NCI-H2227 treated with DMSO at 0.1 percent for 48 hours (cell line): ENCODE data around the gene ARHGEF38.
"Not testable (repeated sequence)": the region's sequence is repeated elsewhere in the genome, so short reads cannot be mapped to it uniquely, and the experiment has no call there.

ENCODE experiments used
- DNase-seq: peaks from one replicate; lab custom pipeline; 2025; lab: John Stamatoyannopoulos, UW

ARHGEF38 gene

DNA sequence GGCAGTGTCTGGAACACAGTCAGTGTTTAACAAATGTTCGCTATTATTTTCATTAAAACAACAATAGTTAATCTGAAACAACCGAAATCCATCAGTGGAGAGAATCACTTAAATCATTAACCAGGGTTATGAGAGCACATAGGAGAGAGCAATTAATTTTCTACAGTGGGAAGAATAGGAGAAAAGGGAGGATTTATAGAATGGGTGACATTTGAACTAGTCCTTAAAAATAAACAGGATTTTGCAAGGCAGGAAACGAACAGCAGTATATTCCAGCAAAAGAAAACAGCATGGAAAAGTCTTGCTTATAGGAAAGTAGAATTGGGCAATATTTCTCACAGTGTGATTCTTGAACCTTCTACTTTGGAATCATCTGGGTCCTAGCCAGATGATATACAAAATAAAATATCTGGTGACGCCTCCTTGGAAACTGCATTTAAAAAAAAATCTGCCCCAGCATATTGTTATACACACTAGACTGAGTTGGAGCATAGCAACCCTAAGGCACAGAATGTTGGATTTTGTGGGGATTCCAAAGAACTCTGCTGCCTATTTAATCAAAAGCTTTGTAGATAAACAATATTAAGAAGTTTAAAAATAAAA lies 100.0 kb downstream of the ARHGEF38 start:
- no peak for DNase-seq

DNA sequence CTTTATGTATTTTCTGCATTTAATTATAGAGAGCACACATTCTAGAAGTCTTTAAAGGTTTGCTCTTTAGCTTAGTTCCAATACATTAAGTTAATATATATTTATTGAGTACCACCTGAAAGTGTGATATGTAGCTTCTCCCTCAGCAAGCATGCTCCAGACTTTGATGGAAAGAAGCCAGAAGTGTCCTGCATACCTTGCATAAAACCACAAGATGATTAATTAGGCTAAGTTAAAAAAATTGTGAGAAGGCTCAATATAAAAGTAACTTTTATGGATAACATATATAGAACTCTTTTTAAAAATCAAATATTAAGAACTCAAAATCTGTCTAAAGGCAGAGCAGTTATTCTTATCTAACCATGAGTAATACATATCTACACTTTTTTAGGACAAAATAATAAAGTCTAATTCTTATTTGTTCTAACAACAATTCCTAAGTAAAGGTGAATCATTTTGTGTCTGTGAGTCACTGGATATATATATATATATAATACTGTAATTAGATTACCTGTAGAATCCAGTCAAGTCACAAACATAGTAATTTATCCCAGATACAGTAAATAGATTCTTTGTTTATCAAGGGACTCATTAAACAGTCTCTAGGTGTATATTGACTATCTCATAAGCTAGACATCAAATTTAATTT lies 104.8 kb downstream of the ARHGEF38 start:
- DNase-seq, result no peak

DNA sequence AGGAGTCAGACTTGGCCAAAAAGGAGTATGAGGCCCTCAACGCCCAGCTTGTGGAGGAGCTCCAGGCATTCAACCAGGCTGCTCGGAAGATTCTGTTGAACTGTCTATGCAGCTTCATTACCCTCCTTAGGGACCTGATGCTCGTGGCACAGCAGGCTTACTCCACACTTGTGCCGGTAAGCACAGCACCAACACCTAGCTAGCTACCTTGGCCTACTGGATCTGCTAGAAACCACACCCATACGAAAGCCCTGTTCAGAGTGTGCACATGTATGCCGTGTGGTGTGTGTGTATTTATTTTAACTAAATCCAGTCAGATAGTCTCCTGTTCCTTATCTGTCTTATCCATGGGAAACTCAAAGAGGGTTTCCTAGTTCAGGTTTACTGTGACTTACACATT lies 106.8 kb downstream of the ARHGEF38 start:
- no peak for DNase-seq

DNA sequence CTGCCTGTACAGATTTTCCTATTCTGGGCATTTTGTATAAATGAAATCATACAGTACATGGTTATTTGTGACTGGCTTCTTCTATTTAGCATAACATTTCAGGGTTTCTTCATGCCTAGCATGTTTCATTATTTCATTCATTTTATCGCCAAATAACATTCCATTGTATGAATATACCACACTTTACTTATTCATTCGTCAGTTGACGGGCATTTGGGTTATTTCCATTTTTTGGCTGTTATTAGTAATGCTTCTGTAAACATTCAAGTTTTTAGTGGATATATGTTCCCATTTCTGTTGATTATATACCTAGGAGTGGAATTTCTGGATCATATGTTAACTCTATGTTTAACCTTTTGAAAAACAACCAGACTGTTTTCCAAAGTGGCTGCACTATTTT lies 108.6 kb downstream of the ARHGEF38 start:
- DNase-seq, result no peak

- DNase-seq, result no peak
Measured at GRCh38 chr4:105662935-105663675, 110.7 kb downstream of the ARHGEF38 start.

DNA sequence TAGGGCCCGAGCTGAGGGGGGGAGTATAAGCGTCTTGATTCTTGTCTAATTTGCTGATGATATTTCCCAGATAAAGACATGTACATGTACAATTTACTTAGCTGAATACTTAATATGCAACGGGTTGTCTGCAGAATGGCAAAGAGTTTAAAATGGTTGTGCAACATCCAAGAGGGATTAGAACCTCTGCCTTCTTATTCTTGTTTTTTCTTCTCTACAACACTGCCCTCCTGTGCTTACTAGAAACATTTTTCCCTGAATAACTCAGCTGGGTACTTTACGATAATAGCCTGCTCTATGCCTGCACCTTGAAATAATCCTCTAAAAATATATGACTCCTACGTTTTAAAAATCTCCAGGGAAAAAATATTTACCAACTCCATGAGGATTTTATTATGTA lies 114.3 kb downstream of the ARHGEF38 start:
- no peak for DNase-seq

- DNase-seq, result no peak
Measured at GRCh38 chr4:105670684-105671083, 118.3 kb downstream of the ARHGEF38 start.

DNA sequence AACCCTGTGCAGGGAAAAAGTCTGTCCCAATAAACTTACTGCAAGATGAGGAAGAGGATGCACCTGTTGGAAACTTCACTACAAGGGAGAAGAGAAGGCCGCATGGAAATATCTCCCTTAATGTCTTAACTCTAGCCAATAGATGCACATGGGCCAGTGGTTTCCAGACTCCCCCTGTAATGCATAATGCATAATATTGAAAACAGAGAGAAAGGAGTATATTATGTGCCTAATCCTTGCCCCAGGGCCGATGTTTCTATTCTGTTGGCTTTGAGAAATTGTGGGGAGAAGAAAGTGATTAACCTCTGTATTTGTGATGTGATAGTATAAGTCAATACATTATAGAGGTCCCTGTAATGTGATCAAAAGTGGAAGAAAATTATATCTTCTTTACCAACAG lies 118.9 kb downstream of the ARHGEF38 start:
- no peak for DNase-seq

- DNase-seq, result no peak
Measured at GRCh38 chr4:105674011-105674410, 121.6 kb downstream of the ARHGEF38 start.

GRCh38 chr4:105677709-105678108 lies 125.3 kb downstream of the ARHGEF38 start:
- DNase-seq, result no peak

GRCh38 chr4:105679186-105679585 lies 126.8 kb downstream of the ARHGEF38 start:
- no peak for DNase-seq

DNA sequence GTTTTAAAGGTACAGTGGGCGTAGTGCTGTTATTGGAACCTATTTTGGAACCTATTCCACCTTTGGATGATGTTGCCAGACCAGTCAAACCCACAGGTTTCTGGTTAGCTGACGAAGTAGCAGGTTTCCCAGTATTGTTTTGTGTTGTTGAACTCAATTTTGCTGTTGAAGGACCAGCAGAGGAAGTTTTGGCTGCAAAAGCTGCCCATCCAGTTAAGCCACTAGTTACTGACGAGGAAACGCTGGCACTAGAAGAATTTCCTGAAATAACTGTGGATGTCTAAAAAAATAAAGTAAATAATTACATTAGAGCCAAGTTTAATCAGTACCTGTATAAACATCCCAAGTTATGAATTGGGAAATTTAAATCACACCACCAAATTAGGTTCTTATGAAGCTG lies 130.6 kb downstream of the ARHGEF38 start:
- no peak for DNase-seq

DNA sequence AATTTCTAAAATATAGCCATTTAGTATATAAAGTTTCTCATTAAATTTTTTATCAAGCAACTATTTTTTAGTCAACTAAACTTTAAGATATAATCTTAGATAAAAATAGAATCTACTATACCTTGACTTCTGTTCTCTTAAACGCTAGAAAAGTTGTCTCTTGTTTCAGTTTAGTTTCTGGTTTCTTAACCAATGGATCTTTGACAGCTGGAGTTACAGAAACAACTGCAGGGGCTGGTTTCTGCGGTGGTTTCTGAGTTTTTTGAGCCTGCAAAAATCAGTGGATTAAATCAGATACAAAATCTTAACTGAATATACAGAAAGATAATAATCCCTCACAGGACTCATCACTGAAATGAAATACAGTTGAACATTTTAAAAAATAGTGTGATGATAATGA lies 134.2 kb downstream of the ARHGEF38 start:
- DNase-seq, result no peak

DNA sequence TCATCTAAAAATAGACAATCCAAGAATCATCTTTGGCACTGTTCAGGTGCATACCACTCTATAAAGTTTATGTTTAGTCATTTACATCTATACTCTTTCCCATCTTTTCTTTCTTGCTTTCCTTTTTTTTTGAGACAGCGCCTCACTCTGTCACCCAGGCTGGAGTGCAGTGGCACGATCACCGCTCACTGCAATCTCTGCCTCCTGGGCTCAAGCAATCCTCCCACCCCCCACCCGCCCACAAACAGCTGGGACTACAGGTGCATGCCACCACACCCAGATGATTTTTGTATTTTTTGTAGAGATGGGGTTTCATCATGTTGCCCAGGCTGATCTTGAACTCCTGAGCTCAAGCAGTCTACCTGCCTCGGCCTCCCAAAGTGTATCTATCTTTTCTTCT lies 142.4 kb downstream of the ARHGEF38 start:
- not testable (repeated sequence) for DNase-seq

GRCh38 chr4:105695832-105696231 lies 143.4 kb downstream of the ARHGEF38 start:
- DNase-seq, result not testable (repeated sequence)

- DNase-seq, result no peak
Measured at GRCh38 chr4:105698607-105699006, 146.2 kb downstream of the ARHGEF38 start.

GRCh38 chr4:105707782-105708180 lies 155.4 kb downstream of the ARHGEF38 start:
- no peak for DNase-seq

GRCh38 chr4:105708181-105709080 lies 156.0 kb downstream of the ARHGEF38 start, which contains the start of the genes GSTCD and INTS12:
Gene GSTCD, plus strand, starts transcription at chr4:105708784. Its CDS starts 8,830 bp downstream, at chr4:105717614.
Gene INTS12, minus strand, starts transcription at chr4:105708689. Its CDS starts 8,684 bp downstream, at chr4:105700005.
- DNase-seq, result peak; percentile 89

DNA sequence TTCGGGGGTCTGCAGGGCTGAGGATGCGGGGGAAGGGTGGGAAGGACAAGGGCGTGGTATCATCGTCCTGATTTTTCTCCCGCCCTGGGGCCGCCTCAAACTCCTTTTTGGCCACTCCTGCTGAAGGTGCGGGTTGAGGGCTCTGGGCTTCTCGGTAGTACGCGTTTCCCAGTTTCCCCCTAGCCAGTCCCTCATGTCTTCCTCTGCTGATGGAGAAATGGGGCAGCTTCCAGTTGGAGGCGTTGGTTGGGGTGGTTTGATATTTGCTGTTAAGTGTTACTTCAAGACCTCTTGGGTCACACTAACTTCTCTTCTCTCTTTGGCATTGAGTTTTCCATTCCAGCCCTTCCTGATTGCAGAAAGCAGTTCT lies 156.6 kb downstream of the ARHGEF38 start:
- DNase-seq, result no peak

DNA sequence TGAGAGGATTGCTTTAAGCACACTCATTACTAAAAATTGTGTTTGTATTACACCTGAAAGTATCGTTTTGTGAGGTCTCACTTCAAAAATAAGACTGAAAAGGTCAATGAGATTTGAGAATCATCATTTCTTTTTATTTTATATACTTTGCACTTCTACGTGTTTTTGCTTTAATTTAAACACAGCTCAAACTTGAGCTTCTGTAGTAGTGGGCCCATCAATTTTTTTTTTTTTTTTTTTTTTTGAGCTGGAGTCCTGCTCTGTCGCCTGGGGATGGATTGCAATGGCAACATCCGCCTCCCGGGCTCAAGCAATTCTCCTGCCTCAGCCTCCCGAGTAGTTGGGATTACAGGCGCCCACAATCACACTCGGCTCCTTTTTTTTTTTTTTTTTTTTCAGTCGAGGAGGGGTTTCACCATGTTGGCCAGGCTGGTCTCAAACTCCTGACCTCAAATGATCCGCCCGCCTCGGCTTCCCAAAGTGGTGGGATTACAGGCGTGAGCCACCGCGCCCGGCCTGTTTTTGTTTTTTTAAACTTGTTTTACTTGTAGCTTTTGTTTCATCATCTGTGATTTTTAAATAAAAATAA lies 157.7 kb downstream of the ARHGEF38 start:
- DNase-seq, result no peak

DNA sequence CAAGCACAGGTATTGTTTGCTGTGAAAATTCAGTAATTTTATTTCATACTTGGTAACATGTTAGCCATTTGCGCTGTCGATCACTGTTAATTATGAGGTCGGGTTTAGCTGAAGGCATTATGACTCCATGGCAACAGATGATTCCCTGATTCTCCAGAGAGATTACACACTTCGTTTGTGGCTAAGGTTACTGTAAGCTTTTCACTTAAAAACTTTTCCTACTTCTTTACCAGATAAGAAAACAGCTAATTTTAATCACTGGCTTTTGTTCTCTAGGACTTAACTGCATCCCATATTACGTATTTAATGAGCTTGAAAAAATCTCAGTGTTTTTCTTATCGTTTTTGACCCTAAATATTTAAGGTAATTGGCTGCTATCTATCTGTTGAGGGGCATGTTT lies 158.3 kb downstream of the ARHGEF38 start:
- peak; percentile 14 for DNase-seq

- DNase-seq, result no peak
Measured at GRCh38 chr4:105712766-105713165, 160.3 kb downstream of the ARHGEF38 start.
